NCI-H146 treated with DMSO at 0.1 percent for 48 hours (cell line): ENCODE results near the gene NOP53.
"Not testable (repeated sequence)": the region's sequence is repeated elsewhere in the genome, so short reads cannot be mapped to it uniquely, and the experiment has no call there.

ENCODE experiments used
- DNase-seq: peaks from one replicate; lab custom pipeline; 2025; ENCODE audit not compliant: unreplicated experiment; lab: John Stamatoyannopoulos, UW

NOP53 gene

DNA sequence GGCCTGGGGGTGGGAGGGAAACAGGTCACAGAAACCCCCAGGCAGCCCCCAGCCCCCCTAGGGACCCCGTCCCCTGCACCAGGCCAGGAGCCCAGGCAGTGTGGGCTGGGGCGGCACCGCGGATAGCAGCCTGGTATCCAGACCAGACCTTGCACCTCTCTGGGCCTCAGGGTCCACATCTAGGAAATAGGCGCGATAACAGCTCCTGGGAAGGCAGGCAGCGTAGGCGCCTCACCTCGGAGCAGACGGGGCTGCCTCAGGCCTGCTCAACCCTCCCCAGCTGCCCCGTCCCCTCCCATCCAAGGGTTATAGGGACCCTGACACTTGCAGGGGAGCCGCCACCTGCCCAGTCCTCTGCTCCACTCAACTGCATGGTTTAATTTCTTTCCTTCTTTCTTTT is 58.3 kb downstream of the NOP53 start:
- DNase-seq: not testable (repeated sequence)

DNA sequence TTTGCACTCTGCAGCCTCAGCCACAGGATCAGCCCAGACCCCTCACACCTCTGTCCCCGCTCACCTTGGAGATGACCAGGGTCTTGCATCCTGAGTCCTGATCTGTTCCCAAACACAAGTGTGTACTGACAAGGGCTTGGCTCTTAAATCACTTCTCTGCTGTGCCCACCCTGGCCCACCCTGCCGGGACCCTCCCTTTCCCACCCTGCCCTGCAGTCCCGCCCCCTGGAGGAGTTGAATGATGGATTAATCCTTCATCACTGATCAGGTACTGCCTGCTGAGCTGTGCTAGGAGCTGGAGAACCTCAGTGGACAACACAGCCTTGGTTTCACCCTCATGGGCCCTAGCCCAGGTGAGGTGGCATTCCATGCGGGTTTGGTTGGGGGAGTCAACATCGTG is 59.1 kb downstream of the NOP53 start, which contains the start of gene TPRX1:
Gene TPRX1, minus strand, starts transcription at position 101 of the 400 bp plus-strand sequence. Its CDS starts 12 bp downstream, at position 89.
- not testable (repeated sequence) for DNase-seq

DNA sequence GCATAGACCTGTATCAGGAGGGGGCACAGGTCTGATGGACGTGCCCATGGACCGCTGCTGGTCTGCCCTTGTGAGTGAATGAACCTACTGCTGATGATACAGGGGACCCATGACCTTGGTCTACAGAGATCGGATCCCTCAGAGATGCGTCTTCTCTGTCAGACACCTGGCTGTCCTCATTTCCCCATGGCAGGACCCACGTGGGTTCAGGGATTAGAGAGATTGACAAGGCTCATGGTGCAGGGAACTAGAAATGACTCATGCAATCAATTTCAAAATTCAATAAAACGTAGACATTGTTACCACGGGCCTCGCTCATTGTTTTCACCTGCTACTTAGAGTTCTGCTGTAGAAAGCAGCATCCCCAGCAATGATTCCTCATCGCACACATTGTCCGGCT is 60.0 kb downstream of the NOP53 start:
- DNase-seq: no peak

DNA sequence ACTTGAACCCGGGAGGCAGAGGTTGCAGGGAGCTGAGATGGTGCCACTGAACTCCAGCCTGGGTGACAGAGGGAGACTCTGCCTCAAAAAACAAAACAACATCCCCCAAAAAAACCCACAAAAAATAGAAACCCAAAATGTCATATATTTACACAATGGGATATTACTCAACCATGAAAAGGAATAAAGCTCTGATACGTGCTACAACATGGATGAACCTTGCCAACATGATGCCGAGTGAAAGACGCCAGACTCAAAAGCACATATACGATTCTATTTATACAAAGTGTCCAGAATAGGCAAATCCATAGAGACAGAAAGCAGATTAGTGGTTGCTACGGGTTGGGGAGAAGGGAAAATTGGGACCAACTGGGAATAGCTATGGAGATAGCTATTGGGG is 61.1 kb downstream of the NOP53 start:
- DNase-seq: no peak
